Esophagus muscularis mucosa (tissue), 4 donors: ENCODE measurements around the gene UBAC2. TPM values are rescaled to one million over a fixed set of nuclear protein-coding genes. Genes with fewer than 3 reads are reported as not detected.

Experiments
- DNase-seq: peaks from one replicate; pipeline ENCODE4 v3.0.0-alpha.2; 2017; ENCODE audit errors: extremely low spot score
- H3K27ac ChIP-seq, 4 donors: fragments of 200-600 bp; sonication (generic); replicated peaks in 1 of 4; 1 replicate in 3 of 4; 2 replicates in 1 of 4; pipeline ENCODE4 v1.5.1; 2016 to 2019; ENCODE audit warnings: mild to moderate bottlenecking in 1 of 4
- H3K27me3 ChIP-seq, 4 donors: fragments of 200-600 bp; sonication (generic); one replicate each; pipeline versions ENCODE4 v1.5.1 to v1.6.0; 2016 to 2019
- H3K36me3 ChIP-seq, 4 donors: fragments of 200-600 bp; sonication (generic); one replicate each; pipeline ENCODE4 v1.5.1; 2016 to 2019
- H3K4me1 ChIP-seq, 4 donors: fragments of 200-600 bp; sonication (generic); one replicate each; pipeline ENCODE4 v1.5.1; 2016 to 2019
- H3K4me3 ChIP-seq, 4 donors: fragments of 200-600 bp; sonication (generic); 1 replicate in 2 of 4; 2 replicates in 2 of 4; pipeline ENCODE4 v1.5.1; 2016 to 2019; ENCODE audit warnings: mild to moderate bottlenecking in 4 of 4, moderate library complexity in 1 of 4
- H3K9me3 ChIP-seq, 4 donors: fragments of 200-600 bp; sonication (generic); 1 replicate in 3 of 4; 2 replicates in 1 of 4; pipeline ENCODE4 v1.5.1; 2016 to 2019
- EP300 ChIP-seq: sonication (generic); formaldehyde crosslinking; IDR thresholded peaks from one replicate; pipeline ENCODE4 v1.6.1; 2017; ENCODE audit warnings: antibody characterized with exemption
- POLR2A ChIP-seq: fragments of 450-650 bp; IDR thresholded peaks from one replicate; pipeline ENCODE4 v1.6.1; 2017; ENCODE audit warnings: antibody characterized with exemption, moderate library complexity, mild to moderate bottlenecking, low read depth
- POLR2AphosphoS5 ChIP-seq, 2 donors: sonication (generic); formaldehyde crosslinking; IDR thresholded peaks; one replicate each; pipeline ENCODE4 v1.6.1; 2017; ENCODE audit warnings: antibody characterized with exemption in 2 of 2
- WGBS: methylation state at CpG from one replicate; pipeline ENCODE4 v1.1.5; 2018; 5-methylcytosine and 5-hydroxymethylcytosine counted together
- intact Hi-C: fragments of 100-400 bp; cut with DNase I; formaldehyde crosslinking; loops from one replicate; pipeline ENCODE4 v1.15.1; 2023
- total RNA-seq, 4 donors: library from RNA; depleted of rRNA; stranded (reverse); fragments of >200 nt; gene quantifications; one replicate each; pipeline versions ENCODE4 v1.1.0 to v1.2.1, GENCODE V29; 2016
- TF ChIP-seq, protein P1 (sequence below), 3 experiments: fragments of 200-600 bp in 2 of 3; fragments of 450-650 bp in 1 of 3; sonication (generic) in 2 of 3; IDR thresholded peaks; one replicate each; pipeline ENCODE4 v1.5.1; 2017 to 2019; ENCODE audit warnings: antibody characterized with exemption in 3 of 3, mild to moderate bottlenecking in 2 of 3, moderate library complexity in 1 of 3

The UBAC2 gene
- total RNA-seq, 4 donors from 2014 or later, result 42.6 to 62.1 (median 50.9) TPM

DNA sequence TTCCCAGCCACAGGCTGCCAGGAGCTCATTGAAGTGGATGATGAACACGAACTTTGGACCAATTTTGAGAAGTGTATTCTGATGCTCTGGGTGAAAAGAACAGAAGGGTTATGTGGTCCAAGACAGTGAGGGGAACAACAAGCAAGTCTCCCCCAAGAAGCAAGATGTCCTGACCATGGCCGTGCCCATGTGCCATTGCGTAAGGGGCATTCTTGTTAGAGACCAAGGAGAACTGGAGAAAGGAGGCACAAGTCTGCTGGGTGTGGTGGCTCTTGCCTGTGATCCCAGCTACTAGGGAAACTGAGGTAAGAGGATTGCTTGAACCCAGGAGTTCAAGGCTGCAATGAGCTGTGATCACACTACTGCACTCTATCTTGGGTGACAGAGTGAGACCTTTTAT is 27.0 kb upstream of the UBAC2 start:
- Histone ChIP-seq H3K9me3 (no peaks in the 10 kb centered on the region), H3K36me3 (no peaks in the 10 kb centered on the region), H3K4me1 (peaks cover 0 to 7% (median 7%) of the 10 kb centered on the region in 4 donors), H3K4me3 (no peak overlapping the region), H3K27me3 (peaks cover 0 to 14% (median 0%) of the 10 kb centered on the region in 4 donors), H3K27ac (no peak overlapping the region)
- no peak for DNase-seq
- TF ChIP-seq POLR2A (no peak), EP300 (no peak), POLR2AphosphoS5 (IDR thresholded peaks at IDR 0.05) (no peak)
- TF ChIP-seq, protein P1, sequence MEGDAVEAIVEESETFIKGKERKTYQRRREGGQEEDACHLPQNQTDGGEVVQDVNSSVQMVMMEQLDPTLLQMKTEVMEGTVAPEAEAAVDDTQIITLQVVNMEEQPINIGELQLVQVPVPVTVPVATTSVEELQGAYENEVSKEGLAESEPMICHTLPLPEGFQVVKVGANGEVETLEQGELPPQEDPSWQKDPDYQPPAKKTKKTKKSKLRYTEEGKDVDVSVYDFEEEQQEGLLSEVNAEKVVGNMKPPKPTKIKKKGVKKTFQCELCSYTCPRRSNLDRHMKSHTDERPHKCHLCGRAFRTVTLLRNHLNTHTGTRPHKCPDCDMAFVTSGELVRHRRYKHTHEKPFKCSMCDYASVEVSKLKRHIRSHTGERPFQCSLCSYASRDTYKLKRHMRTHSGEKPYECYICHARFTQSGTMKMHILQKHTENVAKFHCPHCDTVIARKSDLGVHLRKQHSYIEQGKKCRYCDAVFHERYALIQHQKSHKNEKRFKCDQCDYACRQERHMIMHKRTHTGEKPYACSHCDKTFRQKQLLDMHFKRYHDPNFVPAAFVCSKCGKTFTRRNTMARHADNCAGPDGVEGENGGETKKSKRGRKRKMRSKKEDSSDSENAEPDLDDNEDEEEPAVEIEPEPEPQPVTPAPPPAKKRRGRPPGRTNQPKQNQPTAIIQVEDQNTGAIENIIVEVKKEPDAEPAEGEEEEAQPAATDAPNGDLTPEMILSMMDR (IDR thresholded peaks at IDR 0.05), result no peak
- intact Hi-C loops, result no loop called here
- WGBS, result 84% methylated on average over 3 of the region's 3 CpGs

GRCh38 chr13:99174533-99175100 is 26.0 kb upstream of the UBAC2 start:
- peaks cover 0 to 14% (median 0%) of the 10 kb centered on the region in 4 donors for H3K27me3 ChIP-seq
- peaks cover 0 to 7% (median 7%) of the 10 kb centered on the region in 4 donors for H3K4me1 ChIP-seq
- no peaks in the 10 kb centered on the region for H3K36me3 ChIP-seq
- no peak overlapping the region for H3K4me3 ChIP-seq
- no peaks in the 10 kb centered on the region for H3K9me3 ChIP-seq
- TF ChIP-seq EP300, result no peak
- TF ChIP-seq POLR2AphosphoS5 (IDR thresholded peaks at IDR 0.05), result no peak
- TF ChIP-seq POLR2A, result no peak
- TF ChIP-seq, protein P1 (IDR thresholded peaks at IDR 0.05), result no peak
- 68% methylated on average over 2 of the region's 2 CpGs for WGBS
- no peak overlapping the region for H3K27ac ChIP-seq
- no peak for DNase-seq
- intact Hi-C loops, result no loop called here

- Histone ChIP-seq H3K9me3 (no peaks in the 10 kb centered on the region), H3K36me3 (no peaks in the 10 kb centered on the region), H3K4me1 (peaks cover 0 to 7% (median 7%) of the 10 kb centered on the region in 4 donors), H3K4me3 (no peak overlapping the region), H3K27me3 (peaks cover 0 to 14% (median 0%) of the 10 kb centered on the region in 4 donors), H3K27ac (no peak overlapping the region)
- intact Hi-C loops, result loop anchor here (2.0 kb wide), 2 partner anchors 88 to 260 kb away; no protein-coding TSS in a partner anchor
- 34% methylated on average over 23 of the region's 24 CpGs for WGBS
- peak; percentile 95 for DNase-seq
- TF ChIP-seq EP300, result no peak
- TF ChIP-seq POLR2A, result no peak
- TF ChIP-seq, protein P1 (IDR thresholded peaks at IDR 0.05), result peak; percentile 78 to 89 (median 89)
- TF ChIP-seq POLR2AphosphoS5 (IDR thresholded peaks at IDR 0.05), result no peak
These were observed 24.1 kb upstream of the UBAC2 start for GRCh38 chr13:99176309-99177276.

DNA sequence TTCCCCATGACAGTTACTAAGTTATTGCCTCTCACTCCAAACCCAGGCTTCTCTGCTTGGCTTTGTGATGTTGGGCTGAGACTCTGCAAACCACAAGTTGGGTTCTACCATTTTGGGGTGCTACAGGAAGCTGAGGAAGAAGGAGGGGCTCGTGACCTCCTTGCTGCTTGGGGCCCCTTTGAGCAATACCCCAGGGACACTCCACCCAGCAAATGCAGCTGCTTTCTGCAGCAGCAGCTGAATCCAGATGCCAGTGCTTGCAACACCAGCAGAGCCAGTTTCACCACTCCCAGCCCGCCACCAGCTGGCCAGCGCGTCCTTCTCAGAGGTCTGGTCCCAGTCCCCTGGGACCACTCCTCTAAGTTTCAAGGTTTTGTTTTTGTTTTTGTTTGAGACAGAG is 22.0 kb upstream of the UBAC2 start:
- Histone ChIP-seq H3K4me1 (peaks cover 0 to 7% (median 7%) of the 10 kb centered on the region in 4 donors), H3K27ac (no peak overlapping the region), H3K4me3 (no peak overlapping the region), H3K36me3 (no peaks in the 10 kb centered on the region), H3K27me3 (peaks cover 0 to 14% (median 0%) of the 10 kb centered on the region in 4 donors), H3K9me3 (peaks cover 0 to 5% (median 0%) of the 10 kb centered on the region in 4 donors)
- peak; percentile 81 for DNase-seq
- TF ChIP-seq POLR2A, result no peak
- no peak for TF ChIP-seq POLR2AphosphoS5 (IDR thresholded peaks at IDR 0.05)
- TF ChIP-seq, protein P1 (IDR thresholded peaks at IDR 0.05), result no peak
- no peak for TF ChIP-seq EP300
- intact Hi-C loops, result no loop called here
- WGBS, result 92% methylated on average over 4 of the region's 4 CpGs
